Testis (tissue), 2 donors: ENCODE results near the gene ZNF185.

ENCODE experiments used
- POLR2A ChIP-seq: fragments of 450-650 bp; IDR thresholded peaks from one replicate; pipeline ENCODE4 v1.6.1; 2017; ENCODE audit warnings: antibody characterized with exemption, mild to moderate bottlenecking, moderate library complexity
- TF ChIP-seq, protein P1 (sequence below), 3 experiments: fragments of 450-650 bp in 2 of 3; fragments of 200-600 bp in 1 of 3; sonication (generic) in 1 of 3; IDR thresholded peaks; one replicate each; pipeline ENCODE4 v1.5.1; 2016 to 2019; ENCODE audit warnings: antibody characterized with exemption in 3 of 3, mild to moderate bottlenecking in 2 of 3, moderate library complexity in 1 of 3

- no peak for TF ChIP-seq POLR2A
- TF ChIP-seq, protein P1, sequence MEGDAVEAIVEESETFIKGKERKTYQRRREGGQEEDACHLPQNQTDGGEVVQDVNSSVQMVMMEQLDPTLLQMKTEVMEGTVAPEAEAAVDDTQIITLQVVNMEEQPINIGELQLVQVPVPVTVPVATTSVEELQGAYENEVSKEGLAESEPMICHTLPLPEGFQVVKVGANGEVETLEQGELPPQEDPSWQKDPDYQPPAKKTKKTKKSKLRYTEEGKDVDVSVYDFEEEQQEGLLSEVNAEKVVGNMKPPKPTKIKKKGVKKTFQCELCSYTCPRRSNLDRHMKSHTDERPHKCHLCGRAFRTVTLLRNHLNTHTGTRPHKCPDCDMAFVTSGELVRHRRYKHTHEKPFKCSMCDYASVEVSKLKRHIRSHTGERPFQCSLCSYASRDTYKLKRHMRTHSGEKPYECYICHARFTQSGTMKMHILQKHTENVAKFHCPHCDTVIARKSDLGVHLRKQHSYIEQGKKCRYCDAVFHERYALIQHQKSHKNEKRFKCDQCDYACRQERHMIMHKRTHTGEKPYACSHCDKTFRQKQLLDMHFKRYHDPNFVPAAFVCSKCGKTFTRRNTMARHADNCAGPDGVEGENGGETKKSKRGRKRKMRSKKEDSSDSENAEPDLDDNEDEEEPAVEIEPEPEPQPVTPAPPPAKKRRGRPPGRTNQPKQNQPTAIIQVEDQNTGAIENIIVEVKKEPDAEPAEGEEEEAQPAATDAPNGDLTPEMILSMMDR (IDR thresholded peaks at IDR 0.05), result no peak
Observed at GRCh38 chrX:152884171-152884570, 13.7 kb upstream of the ZNF185 start.
